Stimulated activated CD4-positive, alpha-beta T cell treated with anti-CD3 and anti-CD28 coated beads, Interleukin-1b, Interleukin-23, amount 100 ng/mL, for 1 hour (primary cell): ENCODE measurements around the gene CRYBG1.
A peak's percentile ranks its signal among the peaks of the same experiment; 100 is the strongest.

Experiments used
- DNase-seq, 2 donors: peaks; one replicate each; pipeline ENCODE4 v3.0.0-alpha.2; 2020; ENCODE audit warnings: low read depth in 2 of 2

CRYBG1 gene, protein sequence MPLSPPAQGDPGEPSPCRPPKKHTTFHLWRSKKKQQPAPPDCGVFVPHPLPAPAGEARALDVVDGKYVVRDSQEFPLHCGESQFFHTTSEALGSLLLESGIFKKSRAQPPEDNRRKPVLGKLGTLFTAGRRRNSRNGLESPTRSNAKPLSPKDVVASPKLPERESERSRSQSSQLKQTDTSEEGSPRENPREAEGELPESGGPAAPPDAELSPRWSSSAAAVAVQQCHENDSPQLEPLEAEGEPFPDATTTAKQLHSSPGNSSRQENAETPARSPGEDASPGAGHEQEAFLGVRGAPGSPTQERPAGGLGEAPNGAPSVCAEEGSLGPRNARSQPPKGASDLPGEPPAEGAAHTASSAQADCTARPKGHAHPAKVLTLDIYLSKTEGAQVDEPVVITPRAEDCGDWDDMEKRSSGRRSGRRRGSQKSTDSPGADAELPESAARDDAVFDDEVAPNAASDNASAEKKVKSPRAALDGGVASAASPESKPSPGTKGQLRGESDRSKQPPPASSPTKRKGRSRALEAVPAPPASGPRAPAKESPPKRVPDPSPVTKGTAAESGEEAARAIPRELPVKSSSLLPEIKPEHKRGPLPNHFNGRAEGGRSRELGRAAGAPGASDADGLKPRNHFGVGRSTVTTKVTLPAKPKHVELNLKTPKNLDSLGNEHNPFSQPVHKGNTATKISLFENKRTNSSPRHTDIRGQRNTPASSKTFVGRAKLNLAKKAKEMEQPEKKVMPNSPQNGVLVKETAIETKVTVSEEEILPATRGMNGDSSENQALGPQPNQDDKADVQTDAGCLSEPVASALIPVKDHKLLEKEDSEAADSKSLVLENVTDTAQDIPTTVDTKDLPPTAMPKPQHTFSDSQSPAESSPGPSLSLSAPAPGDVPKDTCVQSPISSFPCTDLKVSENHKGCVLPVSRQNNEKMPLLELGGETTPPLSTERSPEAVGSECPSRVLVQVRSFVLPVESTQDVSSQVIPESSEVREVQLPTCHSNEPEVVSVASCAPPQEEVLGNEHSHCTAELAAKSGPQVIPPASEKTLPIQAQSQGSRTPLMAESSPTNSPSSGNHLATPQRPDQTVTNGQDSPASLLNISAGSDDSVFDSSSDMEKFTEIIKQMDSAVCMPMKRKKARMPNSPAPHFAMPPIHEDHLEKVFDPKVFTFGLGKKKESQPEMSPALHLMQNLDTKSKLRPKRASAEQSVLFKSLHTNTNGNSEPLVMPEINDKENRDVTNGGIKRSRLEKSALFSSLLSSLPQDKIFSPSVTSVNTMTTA (N-terminal part only)

DNA sequence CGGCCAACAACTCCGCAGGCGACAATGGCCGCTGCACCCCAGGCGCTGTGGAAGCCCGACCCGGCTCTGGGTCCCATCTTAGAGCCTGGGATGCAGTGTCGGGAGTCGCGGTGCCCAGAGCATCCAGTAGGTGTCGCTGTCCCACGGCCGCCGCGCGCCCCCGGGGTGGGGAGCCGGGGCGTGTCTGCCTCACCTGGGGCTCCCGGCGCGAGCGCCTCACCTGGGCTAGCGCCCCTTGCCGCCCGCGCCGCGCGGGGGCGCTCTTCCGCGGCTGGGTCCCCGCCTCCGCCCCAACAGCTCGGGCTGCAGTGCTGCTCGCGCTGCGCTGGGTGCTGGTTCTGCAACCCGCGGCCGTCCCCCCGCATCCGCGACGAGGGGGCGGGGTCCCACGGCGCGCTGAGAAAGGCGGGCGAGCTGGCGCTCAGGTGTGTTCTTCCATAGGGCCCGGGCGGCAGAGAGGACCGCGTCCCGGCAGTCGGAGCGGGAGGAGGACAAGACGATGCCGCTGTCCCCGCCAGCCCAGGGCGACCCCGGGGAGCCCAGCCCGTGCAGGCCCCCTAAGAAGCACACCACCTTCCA lies at the start of gene CRYBG1:
Gene CRYBG1 (plus strand): TSS at position 308 of the 579 bp plus-strand sequence. CDS start 192 bp downstream, at position 500.
- peak; percentile 18 to 49 for DNase-seq

- no peak for DNase-seq
These were observed 44.6 kb upstream of the CRYBG1 start for GRCh38 chr6:106315765-106316374.

DNA sequence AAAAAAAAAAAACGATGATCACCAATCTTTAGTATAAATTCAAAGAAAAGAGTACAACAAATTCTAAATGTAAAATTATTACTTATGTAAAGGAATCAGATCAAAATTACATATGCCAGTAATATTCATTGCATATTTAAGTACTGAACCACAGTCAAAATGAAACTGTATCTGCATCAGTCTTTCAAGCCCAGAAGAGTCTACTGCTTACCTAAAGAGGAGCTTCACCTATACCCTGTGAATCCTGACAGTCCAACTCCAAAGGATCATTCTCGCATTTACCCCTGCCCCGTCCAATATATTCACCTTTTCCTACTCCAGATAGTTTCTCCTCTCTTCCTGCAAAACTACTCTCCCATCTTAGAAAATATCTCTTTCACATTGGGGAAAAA lies 44.1 kb upstream of the CRYBG1 start:
- no peak for DNase-seq

DNA sequence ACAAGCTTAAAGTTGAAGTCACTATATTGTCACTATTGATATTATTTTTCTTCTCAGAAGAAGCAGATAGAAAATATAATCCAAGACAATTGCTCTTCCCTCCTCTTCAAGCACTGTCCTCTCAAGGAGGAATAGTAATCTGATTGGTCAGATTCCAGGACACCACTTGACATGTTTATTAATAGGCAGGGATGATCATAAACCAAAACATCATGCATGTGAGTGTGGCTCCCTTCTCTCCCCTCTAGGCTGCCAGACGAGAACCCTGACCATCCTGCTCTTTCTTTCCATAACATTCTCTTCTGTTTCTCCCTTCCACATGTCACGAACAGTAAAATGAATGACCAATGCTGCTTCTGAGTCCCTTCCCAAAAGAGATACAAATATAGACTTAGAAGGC lies 42.5 kb upstream of the CRYBG1 start:
- no peak for DNase-seq

- no peak for DNase-seq
These were observed 41.7 kb upstream of the CRYBG1 start for GRCh38 chr6:106318851-106319250.

GRCh38 chr6:106321940-106322339 lies 38.6 kb upstream of the CRYBG1 start:
- no peak for DNase-seq

GRCh38 chr6:106324726-106325335 lies 35.7 kb upstream of the CRYBG1 start:
- no peak for DNase-seq

- peak; percentile 98 to 99 for DNase-seq
These were observed 35.0 kb upstream of the CRYBG1 start, which contains the start of gene ATG5 for GRCh38 chr6:106325336-106326178. ATG5 (minus strand) TSS chr6:106325760; CDS start chr6:106316208, 9,552 bp downstream.

DNA sequence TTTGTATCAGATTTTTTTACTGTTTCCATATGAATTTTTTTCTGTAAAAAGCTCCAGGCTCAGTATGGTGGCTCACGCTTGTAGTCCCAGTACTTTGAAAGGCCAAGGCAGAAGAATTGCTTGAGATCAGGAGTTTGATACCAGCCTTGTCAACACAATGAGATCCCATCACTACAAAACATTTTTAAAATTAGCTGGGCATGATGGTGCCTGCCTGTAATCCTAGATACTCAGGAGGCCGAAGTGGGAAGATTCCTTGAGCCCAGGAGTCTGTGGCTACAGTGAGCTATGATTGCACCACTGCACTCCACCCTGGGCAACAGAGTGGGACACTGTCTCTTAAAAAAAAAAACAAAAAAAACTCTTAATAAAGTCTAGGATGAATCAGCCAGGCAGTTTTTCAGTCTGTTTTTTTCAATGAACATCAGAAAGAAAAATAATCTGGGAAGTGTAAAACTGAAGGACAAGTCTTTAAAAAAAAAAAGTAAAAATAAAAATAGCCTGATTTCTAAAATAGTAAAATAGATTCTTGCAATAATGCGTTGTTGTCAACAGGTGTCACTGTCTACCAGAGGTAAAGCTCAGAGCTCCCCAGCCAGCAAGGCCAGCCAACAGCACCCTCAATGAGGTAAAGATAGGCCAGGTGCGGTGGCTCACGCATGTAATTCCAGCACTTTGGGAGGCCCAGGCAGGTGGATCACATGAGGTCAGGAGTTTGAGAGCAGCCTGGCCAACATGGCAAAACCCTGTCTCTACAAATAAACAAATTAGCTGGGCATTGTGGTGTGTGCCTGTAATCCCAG lies 25.7 kb upstream of the CRYBG1 start:
- DNase-seq: peak; percentile 8 to 15

- DNase-seq: no peak
These were observed 21.0 kb upstream of the CRYBG1 start for GRCh38 chr6:106339334-106340029.

GRCh38 chr6:106347219-106347618 lies 13.3 kb upstream of the CRYBG1 start:
- no peak for DNase-seq

- DNase-seq: no peak
These were observed 4.1 kb upstream of the CRYBG1 start for GRCh38 chr6:106356378-106356777.

DNA sequence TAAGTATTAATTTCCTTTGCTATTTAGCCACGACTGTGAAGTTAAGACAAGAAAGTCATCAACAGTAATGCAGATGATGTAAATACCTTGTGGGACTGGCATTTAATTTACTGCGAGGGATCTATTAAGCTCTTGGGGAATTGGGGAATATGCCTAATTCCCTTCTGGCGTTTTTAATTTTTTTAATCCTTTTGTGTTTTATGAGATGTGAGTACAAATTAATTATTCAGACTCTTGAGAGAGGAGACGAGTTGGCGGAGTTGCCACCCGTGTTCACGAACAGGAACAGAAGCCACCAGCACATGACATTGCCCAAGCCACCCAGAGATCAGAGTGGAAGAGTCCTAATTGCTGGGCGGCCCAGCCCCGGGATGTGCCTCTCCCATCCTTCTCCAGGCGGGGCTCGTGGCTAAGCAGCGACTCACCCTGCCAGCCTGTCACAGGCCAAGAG lies 533 bp upstream of the CRYBG1 start:
- no peak for DNase-seq

DNA sequence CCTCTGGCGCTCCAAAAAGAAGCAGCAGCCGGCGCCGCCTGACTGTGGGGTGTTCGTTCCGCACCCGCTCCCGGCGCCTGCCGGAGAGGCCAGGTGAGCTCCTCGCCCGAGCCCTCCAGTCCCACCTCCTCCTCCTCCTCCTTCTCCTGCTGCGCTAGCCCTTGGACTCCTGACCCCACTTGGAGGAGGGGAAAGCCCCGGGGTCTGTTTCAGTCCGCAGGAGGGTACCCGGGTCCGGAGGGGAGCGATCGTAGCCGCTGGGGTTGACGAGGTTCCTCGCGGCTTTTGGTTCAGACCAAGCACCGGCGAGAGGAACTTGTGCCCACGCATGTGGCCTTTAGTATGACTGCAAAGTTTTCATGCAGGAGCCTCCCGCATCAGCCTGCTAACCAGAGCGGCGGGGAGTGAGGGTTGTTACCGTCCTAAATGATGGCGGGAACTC lies 493 bp downstream of the CRYBG1 start:
- no peak for DNase-seq

DNA sequence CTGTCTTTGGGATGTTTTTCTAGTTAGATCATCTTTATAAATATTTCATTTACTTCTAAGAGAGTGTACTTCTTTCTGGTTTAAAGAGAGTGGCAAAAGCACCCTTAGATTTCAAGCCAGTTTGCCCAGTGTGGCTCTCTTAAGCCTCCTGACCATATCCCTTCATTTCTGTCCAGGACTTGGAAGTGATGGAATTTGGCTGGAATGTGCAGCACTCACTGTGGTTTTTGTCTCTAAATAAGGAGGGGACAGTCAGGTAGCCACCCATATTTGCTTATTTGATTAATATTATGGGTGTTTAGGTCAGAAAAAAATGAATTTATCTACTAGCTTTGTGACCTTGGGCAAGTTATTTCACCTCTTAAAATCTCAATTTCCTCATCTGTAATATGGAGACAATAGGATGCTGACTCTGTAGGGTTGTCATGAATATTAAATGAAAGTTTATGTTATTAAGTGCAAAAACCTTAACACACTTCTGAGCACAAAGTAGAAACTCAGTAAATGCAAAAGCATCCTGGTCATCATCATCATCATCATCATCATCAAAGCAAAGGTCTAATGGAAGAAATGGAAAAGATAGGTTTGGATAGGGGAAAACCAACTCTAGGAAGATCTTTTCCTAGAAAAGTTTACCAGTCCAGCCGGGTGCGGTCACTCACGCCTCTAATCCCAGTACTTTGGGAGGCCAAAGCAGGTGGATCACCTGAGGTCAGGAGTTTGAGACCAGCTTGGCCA lies 3.1 kb downstream of the CRYBG1 start:
- no peak for DNase-seq

DNA sequence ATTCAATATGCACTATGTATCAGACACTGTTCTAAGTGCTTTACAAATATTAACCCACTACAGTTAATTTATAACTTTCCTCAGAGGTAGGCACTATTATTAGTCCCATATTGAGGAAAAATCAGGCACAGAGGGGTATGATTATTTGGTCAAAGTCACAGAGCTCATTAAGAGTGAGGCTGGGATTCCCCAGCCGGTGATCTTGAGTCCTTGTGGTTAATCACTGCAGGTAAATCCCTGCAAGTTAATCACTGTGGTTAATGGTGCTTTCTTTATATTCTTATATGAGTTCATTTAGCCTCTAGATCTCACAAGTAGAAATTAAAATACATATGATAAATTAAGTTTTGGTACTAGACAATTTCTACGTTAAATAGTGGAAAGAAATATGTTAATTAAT lies 9.2 kb downstream of the CRYBG1 start:
- no peak for DNase-seq

DNA sequence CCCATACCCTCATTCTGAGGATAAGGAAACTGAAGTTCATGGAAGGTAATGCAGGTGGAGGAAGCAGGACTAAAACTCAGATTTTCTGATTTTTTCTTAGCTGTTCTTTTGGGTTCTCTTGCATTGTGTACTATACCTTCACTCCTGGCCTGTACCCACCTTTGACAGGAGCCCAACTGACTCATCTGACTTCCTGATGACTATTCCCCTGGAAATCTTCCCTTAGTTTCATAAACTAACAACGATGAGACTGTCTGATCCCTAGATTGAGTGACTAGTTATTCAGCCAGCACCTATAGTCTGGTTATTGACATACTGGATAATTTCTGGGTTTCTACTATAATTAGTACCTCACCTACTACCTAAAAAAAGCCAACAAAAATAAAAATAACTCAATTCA lies 10.1 kb downstream of the CRYBG1 start:
- no peak for DNase-seq
